Lower leg skin (tissue), 3 donors: Measurements from ENCODE around the gene LGALS7.

Experiments used
- CTCF ChIP-seq, 3 donors: fragments of 450-650 bp; IDR thresholded peaks; one replicate each; pipeline ENCODE4 v1.5.1; 2016; ENCODE audit warnings: antibody characterized with exemption in 3 of 3, mild to moderate bottlenecking in 3 of 3, moderate library complexity in 2 of 3
- POLR2A ChIP-seq, 2 donors: fragments of 450-650 bp; IDR thresholded peaks; one replicate each; pipeline ENCODE4 v1.6.1; 2016 to 2017; ENCODE audit warnings: antibody characterized with exemption in 2 of 2, mild to moderate bottlenecking in 1 of 2, moderate library complexity in 1 of 2

- TF ChIP-seq CTCF (IDR thresholded peaks at IDR 0.05) (no peak), POLR2A (IDR thresholded peaks at IDR 0.05) (no peak)
These were observed 37.3 kb downstream of the LGALS7 start for GRCh38 chr19:38736036-38736412.
